ENCODE results near the gene PTGR3. TPM values are rescaled to one million over a fixed set of nuclear protein-coding genes. Genes with fewer than 3 reads are reported as not detected.
A peak's percentile ranks its signal among the peaks of the same experiment; 100 is the strongest.

The PTGR3 gene
- total RNA-seq, 3 donors from 2014 or later (not counting 1 experiment from before 2014, with no cell fraction given): 27.4 to 29.4 (median 28.5) TPM

- H3K4me1 Mint-ChIP-seq: peaks cover 9% of the 10 kb centered on the region in 2 donors
- DNase-seq: no peak
- intact Hi-C loops (cut with micrococcal nuclease): loop anchor here (10.0 kb wide), 1 partner anchor 196 kb away; no protein-coding TSS in a partner anchor
- TF ChIP-seq, protein P1, sequence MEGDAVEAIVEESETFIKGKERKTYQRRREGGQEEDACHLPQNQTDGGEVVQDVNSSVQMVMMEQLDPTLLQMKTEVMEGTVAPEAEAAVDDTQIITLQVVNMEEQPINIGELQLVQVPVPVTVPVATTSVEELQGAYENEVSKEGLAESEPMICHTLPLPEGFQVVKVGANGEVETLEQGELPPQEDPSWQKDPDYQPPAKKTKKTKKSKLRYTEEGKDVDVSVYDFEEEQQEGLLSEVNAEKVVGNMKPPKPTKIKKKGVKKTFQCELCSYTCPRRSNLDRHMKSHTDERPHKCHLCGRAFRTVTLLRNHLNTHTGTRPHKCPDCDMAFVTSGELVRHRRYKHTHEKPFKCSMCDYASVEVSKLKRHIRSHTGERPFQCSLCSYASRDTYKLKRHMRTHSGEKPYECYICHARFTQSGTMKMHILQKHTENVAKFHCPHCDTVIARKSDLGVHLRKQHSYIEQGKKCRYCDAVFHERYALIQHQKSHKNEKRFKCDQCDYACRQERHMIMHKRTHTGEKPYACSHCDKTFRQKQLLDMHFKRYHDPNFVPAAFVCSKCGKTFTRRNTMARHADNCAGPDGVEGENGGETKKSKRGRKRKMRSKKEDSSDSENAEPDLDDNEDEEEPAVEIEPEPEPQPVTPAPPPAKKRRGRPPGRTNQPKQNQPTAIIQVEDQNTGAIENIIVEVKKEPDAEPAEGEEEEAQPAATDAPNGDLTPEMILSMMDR (IDR thresholded peaks at IDR 0.05): no peak
- no peaks in the 10 kb centered on the region for H3K36me3 ChIP-seq (ENCODE audit: control insufficient read depth, insufficient read depth, low read length)
- no peaks in the 10 kb centered on the region for H3K9me3 ChIP-seq (ENCODE audit: control insufficient read depth, insufficient read depth, low read length)
- H3K27ac Mint-ChIP-seq: no peak overlapping the region
- 84% methylated on average over 6 of the region's 7 CpGs for WGBS (ENCODE audit: insufficient coverage)
- no peaks in the 10 kb centered on the region for H3K27me3 ChIP-seq (ENCODE audit: control insufficient read depth, insufficient read depth, low read length)
- H3K36me3 Mint-ChIP-seq: no peaks in the 10 kb centered on the region
- H3K9me3 Mint-ChIP-seq: no peaks in the 10 kb centered on the region
- H3K4me1 ChIP-seq (ENCODE audit: control insufficient read depth, insufficient read depth, low read length): no peaks in the 10 kb centered on the region
- peaks cover 2 to 15% of the 10 kb centered on the region in 2 donors for H3K27me3 Mint-ChIP-seq (ENCODE audit: low read depth in 2 of 2)
- no peak overlapping the region for H3K27ac ChIP-seq (ENCODE audit: low read length)
- no peak overlapping the region for H3K4me3 Mint-ChIP-seq
- no peak for ATAC-seq
- no peak overlapping the region for H3K4me3 ChIP-seq (ENCODE audit: low read length)
Measured at GRCh38 chr18:75168619-75169018, 40.3 kb downstream of the PTGR3 start.

- intact Hi-C loops (cut with micrococcal nuclease): loop anchor here (10.0 kb wide), 1 partner anchor 197 kb away; no protein-coding TSS in a partner anchor
- WGBS (ENCODE audit: insufficient coverage): 84% methylated on average over 29 of the region's 33 CpGs
- Mint-ChIP-seq H3K9me3 (no peaks in the 10 kb centered on the region), H3K4me1 (peaks cover 4% of the 10 kb centered on the region in 2 donors), H3K36me3 (no peaks in the 10 kb centered on the region), H3K27ac (no peak overlapping the region), H3K4me3 (no peak overlapping the region), H3K27me3 (ENCODE audit: low read depth in 2 of 2) (peaks cover 4 to 15% of the 10 kb centered on the region in 2 donors)
- ATAC-seq: no peak
- no peak for DNase-seq
- Histone ChIP-seq H3K9me3 (ENCODE audit: control insufficient read depth, insufficient read depth, low read length) (no peaks in the 10 kb centered on the region), H3K27me3 (ENCODE audit: control insufficient read depth, insufficient read depth, low read length) (no peaks in the 10 kb centered on the region), H3K36me3 (ENCODE audit: control insufficient read depth, insufficient read depth, low read length) (no peaks in the 10 kb centered on the region), H3K27ac (ENCODE audit: low read length) (no peak overlapping the region), H3K4me1 (ENCODE audit: control insufficient read depth, insufficient read depth, low read length) (no peaks in the 10 kb centered on the region), H3K4me3 (ENCODE audit: low read length) (no peak overlapping the region)
- TF ChIP-seq, protein P1 (IDR thresholded peaks at IDR 0.05): no peak
Measured at GRCh38 chr18:75167759-75168618, 41.0 kb downstream of the PTGR3 start.

- no peak overlapping the region for H3K27ac Mint-ChIP-seq
- no peaks in the 10 kb centered on the region for H3K9me3 Mint-ChIP-seq
- intact Hi-C loops (cut with micrococcal nuclease): loop anchor here (10.0 kb wide), 1 partner anchor 198 kb away; no protein-coding TSS in a partner anchor
- ATAC-seq (peak in 1 of 3 donors; percentile 21), DNase-seq (no peak)
- Histone ChIP-seq H3K27ac (ENCODE audit: low read length) (no peak overlapping the region), H3K4me1 (ENCODE audit: control insufficient read depth, insufficient read depth, low read length) (no peaks in the 10 kb centered on the region), H3K9me3 (ENCODE audit: control insufficient read depth, insufficient read depth, low read length) (no peaks in the 10 kb centered on the region), H3K36me3 (ENCODE audit: control insufficient read depth, insufficient read depth, low read length) (no peaks in the 10 kb centered on the region), H3K27me3 (ENCODE audit: control insufficient read depth, insufficient read depth, low read length) (no peaks in the 10 kb centered on the region), H3K4me3 (ENCODE audit: low read length) (no peak overlapping the region)
- no peak overlapping the region for H3K4me3 Mint-ChIP-seq
- H3K27me3 Mint-ChIP-seq (ENCODE audit: low read depth in 2 of 2): peaks cover 4 to 15% of the 10 kb centered on the region in 2 donors
- H3K36me3 Mint-ChIP-seq: no peaks in the 10 kb centered on the region
- peaks cover 0 to under 1% of the 10 kb centered on the region in 2 donors for H3K4me1 Mint-ChIP-seq
- WGBS (ENCODE audit: insufficient coverage): 98% methylated on average over 10 of the region's 10 CpGs
- TF ChIP-seq, protein P1 (IDR thresholded peaks at IDR 0.05): no peak
Measured at GRCh38 chr18:75167137-75167536, 41.8 kb downstream of the PTGR3 start.
